Psoas muscle (tissue), 8 donors: Measurements from ENCODE around the gene IGFL2. TPM values are rescaled to one million over a fixed set of nuclear protein-coding genes. Genes with fewer than 3 reads are reported as not detected.
"Not testable (repeated sequence)": the region's sequence is repeated elsewhere in the genome, so short reads cannot be mapped to it uniquely, and the experiment has no call there.

Source experiments
- ATAC-seq, 4 donors: fragments of 200-7000 bp; cut with Tn5 transposase; one replicate each; pipeline ENCODE4 v1.9.1; 2020; ENCODE audit warnings: moderate library complexity in 3 of 4, mild to moderate bottlenecking in 2 of 4
- DNase-seq, 2 donors: peaks; one replicate each; pipeline ENCODE4 v3.0.0-alpha.2; 2020
- H3K27ac ChIP-seq: fragments of 200-600 bp; one replicate; pipeline ENCODE4 v1.8.0; 2022
- H3K27me3 ChIP-seq, 3 donors: fragments of 200-600 bp in 1 of 3; one replicate each; pipeline versions ENCODE4 v1.6.1 to v1.8.0; 2013 to 2022; ENCODE audit warnings: low read length in 2 of 3, mild to moderate bottlenecking in 2 of 3, moderate library complexity in 1 of 3; ENCODE audit not compliant: insufficient read depth in 3 of 3
- H3K36me3 ChIP-seq, 2 donors: fragments of 200-600 bp in 1 of 2; one replicate each; pipeline versions ENCODE4 v1.6.1 to v1.8.0; 2013 to 2022; ENCODE audit warnings: low read depth in 1 of 2, mild to moderate bottlenecking in 1 of 2, moderate library complexity in 1 of 2; ENCODE audit not compliant: insufficient read depth in 1 of 2
- H3K4me1 ChIP-seq: fragments of 200-600 bp; one replicate; pipeline ENCODE4 v1.8.0; 2022
- H3K4me3 ChIP-seq: fragments of 200-600 bp; one replicate; pipeline ENCODE4 v1.8.0; 2022; ENCODE audit warnings: mild to moderate bottlenecking
- H3K9me3 ChIP-seq: fragments of 200-600 bp; one replicate; pipeline ENCODE4 v1.8.0; 2022
- CTCF ChIP-seq: fragments of 200-600 bp; IDR thresholded peaks from one replicate; pipeline ENCODE4 v1.8.0; 2022; ENCODE audit warnings: antibody characterized with exemption
- WGBS, 3 donors: extraction: QIAGEN DNeasy Blood & Tissue Kit; methylation state at CpG; one replicate each; pipeline versions ENCODE4 v1.1.6 to v1.1.7; 2013; 5-methylcytosine and 5-hydroxymethylcytosine counted together
- intact Hi-C, 2 donors: fragments of 100-400 bp; cut with DNase I; formaldehyde crosslinking; loops; one replicate each; pipeline versions ENCODE4 v1.11.0 to v1.14.2; 2022
- long read RNA-seq, 2 donors: library from polyadenylated mRNA; unstranded; transcript quantifications; one replicate each; pipeline ENCODE4 v2.0.0, GENCODE V29; 2021
- polyA plus RNA-seq, 3 donors: library from polyadenylated mRNA; stranded (reverse); fragments of 200-250 nt; gene quantifications; one replicate each; pipeline ENCODE4 v1.2.3, GENCODE V29; 2013
- total RNA-seq, 4 donors: library from RNA; stranded (reverse); fragmentation: NEBNext Ultra II Directional in 2 of 4; extraction: Animal tissue kit (Norgen Biotek cat#: 25700) in 2 of 4; gene quantifications; one replicate each; pipeline versions ENCODE4 v1.2.1 to v1.2.4, GENCODE V29; 2021 to 2023
- donor health status: healthy with polysubstance abuse.
- donor health status: DM: no; HTN: no; CAD: no; lungs with moderate emphysema.
- donor health status: Bipolar disorder and iron deficiency.
- donor health status: healthy.
- donor health status: DM: yes; HTN: yes; CAD: no.
- donor health status: DM: no; HTN: no; CAD: no.
- donor health status: DM: no; HTN: no; CAD: no.
- donor health status: DM: yes; HTN: yes; CAD: no.

Gene IGFL2
- total RNA-seq: not detected
- not detected for polyA plus RNA-seq
- long read RNA-seq, donor 1: 0 reads
- long read RNA-seq, donor 2: 0 reads

DNA sequence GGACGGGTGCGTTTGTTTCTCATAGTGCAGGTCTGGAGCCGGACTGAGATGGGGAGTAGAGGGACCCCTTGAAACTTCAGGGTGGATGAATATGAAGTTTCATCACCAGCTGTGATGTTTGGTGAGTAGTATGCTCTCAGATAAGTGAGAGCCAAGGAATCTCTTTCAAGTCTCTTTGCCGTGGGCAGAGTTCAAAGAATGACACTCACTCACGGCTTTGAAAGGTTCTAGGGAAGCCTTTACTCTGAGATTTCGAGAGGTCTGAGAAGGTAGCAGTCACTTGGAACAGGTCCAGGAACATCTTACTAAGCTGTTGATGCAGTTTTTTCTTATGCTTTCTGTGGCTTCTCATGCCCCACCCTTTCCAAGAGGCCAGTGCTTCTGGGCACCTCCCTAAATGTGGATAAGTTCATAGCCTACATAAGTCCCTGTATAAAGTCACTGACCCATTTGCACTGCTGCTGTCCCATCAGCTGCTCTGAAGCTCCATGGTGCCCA lies at the start of gene IGFL2:
Gene IGFL2 (plus strand): TSS at position 448 of the 498 bp plus-strand sequence. CDS start 41 bp downstream, at position 489.
- no peak for TF ChIP-seq CTCF
- ATAC-seq: no peak
- Histone ChIP-seq H3K9me3 (no peaks in the 10 kb centered on the region), H3K36me3 (no peaks in the 10 kb centered on the region), H3K27me3 (peaks cover 0 to 6% (median 3%) of the 10 kb centered on the region in 3 donors), H3K4me3 (no peak within 1 kb of the TSS), H3K4me1 (no peaks in the 10 kb centered on the region), H3K27ac (no peak within 1 kb of the TSS)
- 70 to 76% (median 71%) methylated on average over 6 of the region's 6 CpGs for WGBS, 3 donors
- intact Hi-C loops: no loop called here
- DNase-seq: no peak

- no peaks in the 10 kb centered on the region for H3K4me1 ChIP-seq
- 61 to 87% (median 80%) methylated on average over 1 of the region's 1 CpG for WGBS, 3 donors
- intact Hi-C loops: no loop called here
- no peak for TF ChIP-seq CTCF
- H3K36me3 ChIP-seq: no peaks in the 10 kb centered on the region
- H3K9me3 ChIP-seq: peaks cover 5% of the 10 kb centered on the region
- peaks cover 0 to 17% (median 7%) of the 10 kb centered on the region in 3 donors for H3K27me3 ChIP-seq
- DNase-seq (no peak), ATAC-seq (no peak)
- no peak overlapping the region for H3K27ac ChIP-seq
- H3K4me3 ChIP-seq: no peak overlapping the region
Measured at GRCh38 chr19:46100344-46100743, 47.7 kb upstream of the IGFL2 start.

DNA sequence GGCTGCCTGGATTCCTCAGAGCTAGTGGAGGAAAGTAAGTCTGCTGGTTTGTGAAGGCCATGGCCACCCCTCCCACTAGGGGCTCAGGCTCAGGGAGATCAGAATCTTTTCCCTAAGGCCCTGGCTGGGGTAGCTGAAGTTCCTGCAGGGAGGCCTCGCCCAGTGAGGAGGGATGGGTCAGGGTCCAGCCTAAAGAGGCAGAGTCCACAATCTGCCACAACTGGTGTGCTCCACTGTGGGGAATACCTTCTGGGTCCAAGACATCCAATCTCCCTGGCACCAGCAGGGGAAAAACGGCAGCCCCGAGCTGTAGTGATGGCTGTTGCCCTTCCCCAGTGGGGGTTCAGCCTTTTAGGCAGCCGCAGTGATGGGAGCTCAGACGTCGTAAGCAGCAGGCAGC lies 46.7 kb upstream of the IGFL2 start:
- H3K9me3 ChIP-seq: peaks cover 5% of the 10 kb centered on the region
- no peak overlapping the region for H3K4me3 ChIP-seq
- intact Hi-C loops: no loop called here
- DNase-seq (no peak), ATAC-seq (no peak)
- no peak for TF ChIP-seq CTCF
- 35 to 44% (median 37%) methylated on average over 6 of the region's 6 CpGs for WGBS, 3 donors
- no peak overlapping the region for H3K27ac ChIP-seq
- no peaks in the 10 kb centered on the region for H3K36me3 ChIP-seq
- H3K27me3 ChIP-seq: peaks cover 0 to 17% (median 7%) of the 10 kb centered on the region in 3 donors
- H3K4me1 ChIP-seq: no peaks in the 10 kb centered on the region

DNA sequence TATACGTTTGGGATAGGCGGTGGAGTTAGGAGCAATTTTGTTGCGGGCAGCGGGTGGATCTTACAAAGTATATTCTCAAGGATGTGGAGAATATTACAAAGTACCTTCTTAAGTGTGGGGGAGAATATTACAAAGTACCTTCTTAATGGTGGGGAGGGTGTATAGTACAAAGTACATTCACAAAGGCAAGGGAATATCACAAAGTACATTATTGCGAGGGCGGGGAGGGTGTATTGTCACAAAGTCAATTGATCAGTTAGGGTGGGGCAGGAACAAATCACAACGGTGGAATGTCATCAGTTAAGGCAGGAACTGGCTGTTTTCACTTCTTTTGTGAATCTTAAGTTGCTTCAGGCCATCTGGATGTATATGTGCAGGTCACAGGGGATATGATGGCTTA lies 45.7 kb upstream of the IGFL2 start:
- H3K36me3 ChIP-seq, H3K9me3 ChIP-seq, H3K4me1 ChIP-seq, H3K4me3 ChIP-seq, ATAC-seq, intact Hi-C loops, H3K27ac ChIP-seq, DNase-seq: not testable (repeated sequence)
- peaks cover 0 to 13% (median 10%) of the 10 kb centered on the region in 3 donors for H3K27me3 ChIP-seq
- WGBS, 3 donors: 75 to 78% (median 78%) methylated on average over 7 of the region's 7 CpGs

DNA sequence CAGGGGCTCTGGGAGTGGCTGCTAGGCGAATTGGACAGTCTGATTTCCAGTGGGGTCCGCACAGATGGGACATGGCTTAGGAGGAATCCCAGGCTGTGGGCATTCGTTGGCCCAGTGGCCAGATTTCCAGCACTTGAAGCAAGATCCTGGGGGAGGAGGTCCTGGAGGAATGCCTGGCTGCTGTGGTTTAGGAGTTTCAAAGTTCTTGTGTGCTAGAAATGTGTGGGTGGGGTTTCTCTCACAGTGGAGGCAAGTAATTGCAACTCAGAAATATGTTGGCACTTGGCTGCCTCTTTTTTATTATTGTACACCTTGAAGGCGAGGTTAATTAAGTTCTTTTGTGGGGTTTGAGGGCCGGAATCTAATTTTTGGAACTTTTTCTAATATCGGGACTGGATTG lies 40.7 kb upstream of the IGFL2 start:
- peaks cover 4 to 7% (median 5%) of the 10 kb centered on the region in 3 donors for H3K27me3 ChIP-seq
- no peak for DNase-seq
- 62 to 68% (median 65%) methylated on average over 6 of the region's 6 CpGs for WGBS, 3 donors
- no peaks in the 10 kb centered on the region for H3K36me3 ChIP-seq
- no peaks in the 10 kb centered on the region for H3K9me3 ChIP-seq
- no peak overlapping the region for H3K4me3 ChIP-seq
- no peak for TF ChIP-seq CTCF
- intact Hi-C loops: no loop called here
- no peak overlapping the region for H3K27ac ChIP-seq
- no peaks in the 10 kb centered on the region for H3K4me1 ChIP-seq
- ATAC-seq: no peak
